KMS-11 (cell line): Measurements from ENCODE around the gene DCD.
"Not testable (repeated sequence)": the region's sequence is repeated elsewhere in the genome, so short reads cannot be mapped to it uniquely, and the experiment has no call there.

ENCODE experiments used
- H2AFZ ChIP-seq: fragments of 200-600 bp; sonication (generic); 2 replicates; pipeline ENCODE4 v1.6.1; 2016; ENCODE audit warnings: antibody characterized with exemption, mixed run types, low read depth
- H3K27ac ChIP-seq: fragments of 200-600 bp; sonication (generic); 2 replicates; pipeline ENCODE4 v1.6.1; 2016; ENCODE audit warnings: mild to moderate bottlenecking, mixed run types
- H3K27me3 ChIP-seq: fragments of 200-600 bp; sonication (generic); 2 replicates; pipeline ENCODE4 v1.6.1; 2017; ENCODE audit warnings: mild to moderate bottlenecking, low read depth, mixed run types, moderate library complexity; ENCODE audit not compliant: insufficient read depth
- H3K36me3 ChIP-seq: fragments of 200-600 bp; sonication (generic); 2 replicates; pipeline ENCODE4 v1.6.1; 2017; ENCODE audit warnings: mild to moderate bottlenecking, mixed run types; ENCODE audit not compliant: insufficient read depth
- H3K4me1 ChIP-seq: fragments of 200-600 bp; sonication (generic); 2 replicates; pipeline ENCODE4 v1.6.1; 2016; ENCODE audit warnings: mild to moderate bottlenecking, low read depth, mixed run types; ENCODE audit not compliant: poor library complexity, severe bottlenecking
- H3K4me2 ChIP-seq: fragments of 200-600 bp; sonication (generic); 2 replicates; pipeline ENCODE4 v1.7.0; 2016; ENCODE audit warnings: mild to moderate bottlenecking, mixed run types
- H3K4me3 ChIP-seq: fragments of 200-600 bp; sonication (generic); IDR thresholded peaks from 2 replicates; pipeline ENCODE4 v1.6.1; 2017; ENCODE audit warnings: low read depth, low read length, mixed read lengths; ENCODE audit not compliant: insufficient read depth
- H3K79me2 ChIP-seq: fragments of 200-600 bp; sonication (generic); 2 replicates; pipeline ENCODE4 v1.6.1; 2016; ENCODE audit warnings: low read depth, mixed run types; ENCODE audit not compliant: insufficient read depth
- H3K9ac ChIP-seq: fragments of 200-600 bp; sonication (generic); 2 replicates; pipeline ENCODE4 v1.6.1; 2016; ENCODE audit warnings: mild to moderate bottlenecking, mixed run types
- H4K20me1 ChIP-seq: fragments of 200-600 bp; sonication (generic); 2 replicates; pipeline ENCODE4 v1.6.1; 2016; ENCODE audit warnings: mild to moderate bottlenecking, mixed run types; ENCODE audit not compliant: insufficient read depth
- CTCF ChIP-seq: fragments of 200-600 bp; sonication (generic); conservative IDR thresholded peaks from 2 replicates; pipeline ENCODE4 v1.6.1; 2017; ENCODE audit warnings: low read depth, mild to moderate bottlenecking, antibody characterized with exemption, low read length, moderate library complexity, mixed read lengths

DCD gene

GRCh38 chr12:54650889-54651288 is 2.7 kb upstream of the DCD start:
- Histone ChIP-seq H3K27ac (no peak overlapping the region), H3K4me3 (no peak overlapping the region), H2AFZ (no peak overlapping the region), H3K79me2 (no peaks in the 10 kb centered on the region), H3K4me1 (no peaks in the 10 kb centered on the region), H3K27me3 (no peaks in the 10 kb centered on the region), H3K36me3 (no peaks in the 10 kb centered on the region), H4K20me1 (no peaks in the 10 kb centered on the region), H3K4me2 (no peak overlapping the region), H3K9ac (no peak overlapping the region)
- no peak for TF ChIP-seq CTCF

GRCh38 chr12:54650409-54650808 is 2.2 kb upstream of the DCD start:
- Histone ChIP-seq H4K20me1 (no peaks in the 10 kb centered on the region), H3K36me3 (no peaks in the 10 kb centered on the region), H2AFZ (no peak overlapping the region), H3K27ac (no peak overlapping the region), H3K4me3 (no peak overlapping the region), H3K4me1 (no peaks in the 10 kb centered on the region), H3K4me2 (no peak overlapping the region), H3K79me2 (no peaks in the 10 kb centered on the region), H3K27me3 (no peaks in the 10 kb centered on the region), H3K9ac (no peak overlapping the region)
- TF ChIP-seq CTCF = no peak

GRCh38 chr12:54649825-54650224 is 1.7 kb upstream of the DCD start:
- no peak for TF ChIP-seq CTCF
- Histone ChIP-seq H3K4me3 (no peak overlapping the region), H3K27me3 (no peaks in the 10 kb centered on the region), H3K9ac (no peak overlapping the region), H3K36me3 (no peaks in the 10 kb centered on the region), H4K20me1 (no peaks in the 10 kb centered on the region), H3K4me2 (no peak overlapping the region), H3K4me1 (no peaks in the 10 kb centered on the region), H3K79me2 (no peaks in the 10 kb centered on the region), H2AFZ (no peak overlapping the region), H3K27ac (no peak overlapping the region)

- Histone ChIP-seq H4K20me1 (no peaks in the 10 kb centered on the region), H3K4me1 (no peaks in the 10 kb centered on the region), H3K27me3 (no peaks in the 10 kb centered on the region), H3K79me2 (no peaks in the 10 kb centered on the region), H3K4me2 (no peak overlapping the region), H3K27ac (no peak overlapping the region), H3K9ac (no peak overlapping the region), H3K36me3 (no peaks in the 10 kb centered on the region), H3K4me3 (no peak overlapping the region), H2AFZ (no peak overlapping the region)
- no peak for TF ChIP-seq CTCF
Observed at GRCh38 chr12:54641554-54641953, 6.6 kb downstream of the DCD start.

GRCh38 chr12:54641089-54641488 is 7.1 kb downstream of the DCD start:
- Histone ChIP-seq H2AFZ (no peak overlapping the region), H3K27me3 (no peaks in the 10 kb centered on the region), H3K4me1 (no peaks in the 10 kb centered on the region), H3K79me2 (no peaks in the 10 kb centered on the region), H3K4me3 (no peak overlapping the region), H4K20me1 (no peaks in the 10 kb centered on the region), H3K36me3 (no peaks in the 10 kb centered on the region), H3K4me2 (no peak overlapping the region), H3K9ac (no peak overlapping the region), H3K27ac (no peak overlapping the region)
- TF ChIP-seq CTCF = no peak

GRCh38 chr12:54639112-54639511 is 9.1 kb downstream of the DCD start:
- H3K4me1 ChIP-seq, H2AFZ ChIP-seq, H3K4me3 ChIP-seq, H3K27ac ChIP-seq, H3K27me3 ChIP-seq, H3K36me3 ChIP-seq, H3K79me2 ChIP-seq, H4K20me1 ChIP-seq, H3K9ac ChIP-seq, H3K4me2 ChIP-seq: not testable (repeated sequence)
